Measurements from ENCODE around the gene ALDOC. TPM values are rescaled to one million over a fixed set of nuclear protein-coding genes. Genes with fewer than 3 reads are reported as not detected.

Gene ALDOC
- total and polyA plus RNA-seq, 4 donors = 40.1 to 131 (median 94.8) TPM

- TF ChIP-seq REST (IDR thresholded peaks at IDR 0.05) (no peak), YY1 (IDR thresholded peaks at IDR 0.05) (no peak), MAX (IDR thresholded peaks at IDR 0.05) (no peak), FOXA1 (IDR thresholded peaks at IDR 0.05) (no peak)
- TF ChIP-seq, protein P1, sequence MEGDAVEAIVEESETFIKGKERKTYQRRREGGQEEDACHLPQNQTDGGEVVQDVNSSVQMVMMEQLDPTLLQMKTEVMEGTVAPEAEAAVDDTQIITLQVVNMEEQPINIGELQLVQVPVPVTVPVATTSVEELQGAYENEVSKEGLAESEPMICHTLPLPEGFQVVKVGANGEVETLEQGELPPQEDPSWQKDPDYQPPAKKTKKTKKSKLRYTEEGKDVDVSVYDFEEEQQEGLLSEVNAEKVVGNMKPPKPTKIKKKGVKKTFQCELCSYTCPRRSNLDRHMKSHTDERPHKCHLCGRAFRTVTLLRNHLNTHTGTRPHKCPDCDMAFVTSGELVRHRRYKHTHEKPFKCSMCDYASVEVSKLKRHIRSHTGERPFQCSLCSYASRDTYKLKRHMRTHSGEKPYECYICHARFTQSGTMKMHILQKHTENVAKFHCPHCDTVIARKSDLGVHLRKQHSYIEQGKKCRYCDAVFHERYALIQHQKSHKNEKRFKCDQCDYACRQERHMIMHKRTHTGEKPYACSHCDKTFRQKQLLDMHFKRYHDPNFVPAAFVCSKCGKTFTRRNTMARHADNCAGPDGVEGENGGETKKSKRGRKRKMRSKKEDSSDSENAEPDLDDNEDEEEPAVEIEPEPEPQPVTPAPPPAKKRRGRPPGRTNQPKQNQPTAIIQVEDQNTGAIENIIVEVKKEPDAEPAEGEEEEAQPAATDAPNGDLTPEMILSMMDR (IDR thresholded peaks at IDR 0.05; ENCODE audit: low read depth, low read length, missing input control) = no peak
Measured at GRCh38 chr17:28550858-28551257, 25.8 kb downstream of the ALDOC start (continued).

- Histone ChIP-seq H3K4me1 (ENCODE audit: control insufficient read depth in 4 of 4, insufficient read depth in 4 of 4, low read length in 3 of 4) (peaks cover 4 to 26% (median 20%) of the 10 kb centered on the region in 4 donors), H3K27ac (ENCODE audit: low read depth in 1 of 2, low read length in 2 of 2) (no peak overlapping the region), H3K27me3 (ENCODE audit: control insufficient read depth in 4 of 4, insufficient read depth in 4 of 4, low read length in 3 of 4) (no peaks in the 10 kb centered on the region), H3K4me3 (ENCODE audit: low read depth in 1 of 3, low read length in 3 of 3) (no peak overlapping the region), H3K9ac (ENCODE audit: low read depth in 1 of 2, low read length in 2 of 2) (no peak overlapping the region), H3K9me3 (ENCODE audit: control insufficient read depth in 4 of 4, low read length in 3 of 4) (no peaks in the 10 kb centered on the region), H3K36me3 (ENCODE audit: control insufficient read depth in 4 of 4, insufficient read depth in 3 of 4, low read depth in 1 of 4, low read length in 3 of 4) (peaks cover 0 to 9% (median 6%) of the 10 kb centered on the region in 4 donors)
- 83% methylated on average over 3 of the region's 3 CpGs for WGBS
- TF ChIP-seq FOXA2 (IDR thresholded peaks at IDR 0.05) = no peak
- TF ChIP-seq NR2F2 (IDR thresholded peaks at IDR 0.05) = no peak
- no peak for TF ChIP-seq RXRA (IDR thresholded peaks at IDR 0.05)
- TF ChIP-seq ZBTB33 (IDR thresholded peaks at IDR 0.05) = no peak
- TF ChIP-seq, protein P2, sequence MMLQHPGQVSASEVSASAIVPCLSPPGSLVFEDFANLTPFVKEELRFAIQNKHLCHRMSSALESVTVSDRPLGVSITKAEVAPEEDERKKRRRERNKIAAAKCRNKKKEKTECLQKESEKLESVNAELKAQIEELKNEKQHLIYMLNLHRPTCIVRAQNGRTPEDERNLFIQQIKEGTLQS (IDR thresholded peaks at IDR 0.05) = no peak
- TF ChIP-seq GABPA (IDR thresholded peaks at IDR 0.05 in 1 of 2, conservative IDR thresholded peaks at IDR 0.05 in 1 of 2) = no peak
- TF ChIP-seq, protein P1 (IDR thresholded peaks at IDR 0.05; ENCODE audit: low read depth, low read length, missing input control) = no peak
- DNase-seq (ENCODE audit: low spot score) = no peak
Measured at GRCh38 chr17:28549236-28550132, 27.2 kb downstream of the ALDOC start.

Measured in liver (tissue), 9 donors.